Fibroblast of gingiva (primary cell): ENCODE results near the gene CA10.

Experiments
- DNase-seq: peaks from one replicate; pipeline ENCODE4 v3.0.0-alpha.2; 2011; ENCODE audit warnings: low read depth

Gene CA10

DNA sequence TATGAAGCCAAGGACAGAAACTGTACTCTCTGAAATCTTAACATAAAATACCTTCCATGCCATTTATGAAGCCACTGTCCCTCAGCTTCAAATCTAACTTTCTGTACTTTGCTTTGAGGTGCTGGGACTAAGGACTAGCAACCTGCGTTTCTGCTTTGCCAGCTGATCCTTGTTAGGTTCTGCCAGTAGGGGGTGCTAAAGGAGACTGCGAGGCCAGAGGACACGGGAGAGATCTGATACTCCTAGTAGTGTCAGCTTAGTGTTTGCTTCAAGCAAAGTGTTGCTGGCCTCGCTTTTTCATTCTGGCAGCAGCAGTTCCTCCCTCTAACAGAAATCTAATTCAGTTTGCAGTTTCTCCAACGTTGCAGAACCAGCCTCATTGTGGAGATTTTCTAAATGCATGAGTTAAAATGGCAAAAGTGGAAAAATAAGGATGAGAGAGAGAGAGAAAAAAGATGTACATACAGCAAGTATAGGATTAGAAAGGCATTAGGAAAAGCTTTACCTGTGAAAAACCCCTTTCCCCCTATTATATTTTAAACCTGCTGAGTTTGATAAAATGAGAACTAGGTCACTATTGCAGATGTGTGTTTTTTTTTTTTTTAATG is 297.5 kb downstream of the CA10 start:
- no peak for DNase-seq

GRCh38 chr17:51857052-51857597 is 301.4 kb downstream of the CA10 start:
- no peak for DNase-seq

DNA sequence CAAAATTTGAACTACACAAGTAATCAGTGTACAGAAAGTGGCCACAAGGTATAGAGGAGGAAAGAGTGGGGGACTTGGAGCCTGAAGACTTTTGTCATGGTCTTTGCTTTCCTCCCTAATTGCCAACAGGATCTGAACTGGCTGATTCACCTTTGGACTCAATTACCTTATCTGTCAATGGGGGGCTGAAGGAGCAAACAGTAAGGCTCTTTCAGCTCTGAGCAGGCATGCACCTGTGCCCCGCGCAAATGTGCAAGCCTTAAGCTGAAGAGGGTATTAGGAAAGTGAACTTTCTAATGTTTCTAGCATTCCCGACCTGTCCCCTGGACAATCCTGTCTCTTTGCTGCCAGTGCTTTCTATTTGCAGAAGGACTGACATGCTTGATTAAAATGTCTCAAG is 302.7 kb downstream of the CA10 start:
- DNase-seq, result no peak

DNA sequence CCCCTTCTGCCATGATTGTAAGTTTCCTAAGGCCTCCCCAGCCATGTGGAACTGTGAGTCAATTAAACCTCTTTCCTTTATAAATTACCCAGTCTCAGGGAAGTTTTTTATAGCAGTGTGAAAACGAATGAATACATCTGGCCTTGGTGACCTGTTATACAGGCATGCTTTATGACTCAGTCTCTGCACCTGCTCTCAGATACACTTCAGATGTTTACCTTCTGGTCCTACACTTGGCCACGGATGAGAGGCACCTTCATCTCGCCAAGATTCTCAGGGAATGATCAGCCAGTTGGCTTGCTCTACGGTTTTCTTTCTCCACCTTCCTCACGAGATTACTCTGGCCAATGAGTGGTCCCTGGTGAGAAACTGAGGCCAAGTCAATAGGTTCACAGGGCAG is 304.7 kb downstream of the CA10 start:
- no peak for DNase-seq

DNA sequence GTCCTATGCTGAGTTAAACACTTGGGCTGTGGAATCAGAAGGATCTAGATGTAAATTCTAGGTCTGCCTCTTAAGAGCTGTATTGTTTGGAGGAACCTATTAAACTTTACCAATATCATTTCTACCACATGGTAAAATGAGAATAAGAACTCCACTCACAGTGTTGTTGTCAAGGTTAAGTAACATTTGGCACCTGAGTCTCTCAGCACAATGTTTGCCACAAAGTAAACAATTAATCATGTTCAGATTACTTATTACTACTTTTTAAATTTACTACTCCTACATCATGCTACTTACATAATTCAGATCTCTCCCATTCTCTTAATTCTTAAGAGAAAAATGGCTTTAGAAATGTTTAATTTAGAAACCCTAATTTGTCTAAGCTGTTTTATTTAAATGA is 305.9 kb downstream of the CA10 start:
- no peak for DNase-seq

DNA sequence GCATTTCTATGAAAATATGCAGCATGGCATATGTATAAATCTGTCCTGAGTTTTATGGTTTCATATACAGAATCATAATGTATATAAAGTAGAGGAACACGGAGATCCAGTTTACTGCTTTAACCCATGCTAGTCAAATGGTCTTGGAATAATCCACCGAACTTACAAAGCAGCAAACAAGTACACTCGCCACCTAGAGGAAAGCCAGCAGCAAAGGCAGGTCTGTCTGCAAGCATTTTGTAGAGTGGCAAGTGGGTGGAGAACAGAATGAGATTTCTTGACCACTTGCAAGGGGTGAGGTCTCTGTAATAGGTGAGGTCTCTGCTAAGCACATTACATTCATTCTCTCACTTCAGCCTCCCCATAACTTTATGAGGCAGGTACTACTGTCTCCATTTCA is 308.3 kb downstream of the CA10 start:
- DNase-seq, result no peak

- no peak for DNase-seq
Observed at GRCh38 chr17:51848451-51848850, 310.1 kb downstream of the CA10 start.

DNA sequence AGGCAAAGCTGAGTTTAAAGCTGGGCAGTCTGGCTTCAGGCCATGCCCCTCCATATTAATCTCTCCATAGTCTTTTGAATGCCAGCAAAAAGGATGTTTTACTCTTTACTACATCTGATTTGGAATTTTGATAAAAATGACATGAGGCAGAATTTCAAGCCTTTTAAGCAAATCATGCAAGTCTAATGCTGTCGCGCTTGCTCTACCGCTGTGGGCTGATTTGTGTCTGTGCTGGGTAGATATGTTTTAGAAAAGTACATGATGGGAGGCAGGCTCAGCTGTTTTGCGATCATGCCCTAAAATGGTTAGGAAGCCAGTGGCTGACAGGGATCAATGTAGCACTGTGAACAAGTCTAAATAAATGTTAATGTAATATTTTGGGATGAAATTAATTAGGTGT is 311.9 kb downstream of the CA10 start:
- no peak for DNase-seq

DNA sequence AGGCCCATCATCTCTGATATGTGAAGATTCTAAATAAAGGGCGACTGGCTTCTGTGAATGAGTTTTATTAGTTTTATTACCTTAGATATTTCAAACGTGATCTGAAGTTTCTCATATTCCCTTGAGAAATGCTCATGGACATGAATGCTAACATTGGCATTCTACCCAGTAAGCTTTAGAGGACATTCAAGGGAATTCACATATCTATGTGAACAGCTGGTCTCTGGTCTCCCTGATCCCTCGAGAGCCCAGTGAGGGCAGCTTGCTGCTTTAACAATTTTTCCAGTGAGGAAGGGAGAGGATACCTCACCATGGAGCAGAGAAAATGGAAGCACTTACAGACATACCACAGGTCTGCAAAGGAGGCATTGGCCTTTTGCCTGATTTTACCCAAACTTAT is 312.7 kb downstream of the CA10 start:
- DNase-seq, result no peak

GRCh38 chr17:51842763-51843162 is 315.8 kb downstream of the CA10 start:
- DNase-seq, result no peak

- DNase-seq, result no peak
Observed at GRCh38 chr17:51841669-51842068, 316.8 kb downstream of the CA10 start.

- DNase-seq, result no peak
Observed at GRCh38 chr17:51840688-51841087, 317.8 kb downstream of the CA10 start.

DNA sequence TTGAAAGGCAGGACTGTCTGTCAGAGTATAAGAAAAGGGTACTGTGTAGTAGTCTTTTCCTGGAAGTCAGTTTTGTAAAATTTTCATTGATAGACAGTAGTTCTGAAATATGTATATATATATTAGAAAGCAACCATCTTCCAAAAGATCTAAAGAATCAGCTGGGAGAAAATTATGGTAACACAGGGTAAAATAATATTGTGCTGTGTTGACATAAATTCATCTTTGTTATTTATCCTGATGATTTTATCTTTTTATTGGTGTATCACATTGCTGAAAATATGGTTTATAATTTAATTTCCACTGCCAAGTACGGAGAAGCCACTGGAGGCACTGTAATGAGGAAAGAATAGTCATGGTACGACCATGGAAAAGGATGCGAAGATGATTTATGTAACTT is 324.9 kb downstream of the CA10 start:
- no peak for DNase-seq

DNA sequence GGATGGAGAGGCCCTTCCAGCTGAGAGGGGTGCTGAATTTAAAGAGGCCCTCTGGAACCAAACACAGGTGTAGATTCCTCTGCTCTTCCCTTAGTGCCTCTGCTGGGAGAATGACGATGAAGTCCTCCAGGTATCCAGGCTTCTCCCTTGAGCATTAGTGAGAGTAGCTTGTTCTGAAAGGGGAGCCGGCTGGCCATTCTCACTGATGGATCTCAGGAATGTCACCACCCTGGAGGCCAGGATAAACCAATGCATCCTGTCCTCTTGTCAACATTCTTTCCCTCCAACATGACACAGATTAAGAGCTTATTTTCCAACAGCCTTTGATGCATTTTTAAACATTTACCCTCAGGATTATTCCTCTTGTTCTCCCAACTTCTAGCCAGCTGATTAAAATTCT is 325.5 kb downstream of the CA10 start:
- no peak for DNase-seq

DNA sequence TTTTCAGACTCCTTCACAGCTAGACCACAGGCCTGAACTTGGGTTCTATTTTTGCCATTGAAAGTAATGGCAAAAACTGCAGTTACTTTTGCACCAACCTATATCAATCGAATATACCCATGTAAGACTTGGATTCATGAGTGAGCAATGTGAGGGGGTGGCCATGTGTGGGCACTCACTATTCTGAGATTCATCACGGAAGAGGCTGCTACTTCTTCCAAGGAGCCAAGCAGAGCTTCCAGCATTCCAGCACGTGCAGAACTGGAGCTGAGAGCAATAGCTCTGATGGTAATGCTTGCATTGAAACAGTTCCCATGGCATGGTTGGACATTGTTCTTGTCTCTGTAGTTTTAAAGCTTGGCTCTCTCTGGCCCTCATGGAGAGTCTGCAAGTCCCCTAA is 327.6 kb downstream of the CA10 start:
- DNase-seq, result no peak

DNA sequence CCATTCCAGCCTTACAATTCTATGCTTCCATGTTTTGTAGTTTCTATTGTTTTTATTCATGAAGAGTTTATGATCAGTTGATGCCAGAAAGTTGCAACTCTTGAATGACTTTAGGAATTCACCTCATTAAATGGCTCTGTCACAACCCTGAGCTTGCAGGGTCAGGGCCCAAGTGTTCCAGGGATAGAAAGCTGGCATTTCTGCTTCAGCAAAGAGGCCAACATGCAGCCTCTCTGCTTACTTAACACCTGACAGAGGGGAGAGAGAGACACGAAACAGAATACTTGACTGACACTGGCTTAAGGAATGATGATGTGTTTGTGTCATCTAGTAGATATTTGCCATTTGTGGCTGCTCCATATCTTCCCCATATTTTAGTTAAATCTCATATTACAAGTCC is 328.1 kb downstream of the CA10 start:
- DNase-seq, result no peak

DNA sequence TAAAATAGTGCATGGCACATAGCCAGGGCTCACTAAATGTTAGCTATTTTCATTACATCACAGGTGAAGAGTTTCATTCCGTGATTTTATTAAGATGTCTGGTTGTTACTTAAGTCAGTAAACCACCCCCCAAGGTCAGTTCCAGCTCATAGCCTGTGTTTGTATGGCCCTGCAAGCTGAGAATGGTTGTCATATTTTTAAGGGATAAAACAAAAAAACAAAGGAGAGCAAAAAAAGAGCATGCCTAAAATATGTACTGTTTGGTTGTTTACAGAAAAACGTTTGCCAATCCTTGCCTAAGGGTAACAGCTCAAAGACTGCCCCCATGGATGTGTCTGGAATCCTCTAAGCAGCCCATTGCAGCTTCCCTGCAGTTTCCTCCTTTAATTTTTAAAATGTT is 329.6 kb downstream of the CA10 start:
- DNase-seq, result no peak

- DNase-seq, result no peak
Observed at GRCh38 chr17:51827140-51827539, 331.4 kb downstream of the CA10 start.

- no peak for DNase-seq
Observed at GRCh38 chr17:51820766-51821165, 337.7 kb downstream of the CA10 start.

GRCh38 chr17:51820252-51820651 is 338.3 kb downstream of the CA10 start:
- DNase-seq, result no peak

DNA sequence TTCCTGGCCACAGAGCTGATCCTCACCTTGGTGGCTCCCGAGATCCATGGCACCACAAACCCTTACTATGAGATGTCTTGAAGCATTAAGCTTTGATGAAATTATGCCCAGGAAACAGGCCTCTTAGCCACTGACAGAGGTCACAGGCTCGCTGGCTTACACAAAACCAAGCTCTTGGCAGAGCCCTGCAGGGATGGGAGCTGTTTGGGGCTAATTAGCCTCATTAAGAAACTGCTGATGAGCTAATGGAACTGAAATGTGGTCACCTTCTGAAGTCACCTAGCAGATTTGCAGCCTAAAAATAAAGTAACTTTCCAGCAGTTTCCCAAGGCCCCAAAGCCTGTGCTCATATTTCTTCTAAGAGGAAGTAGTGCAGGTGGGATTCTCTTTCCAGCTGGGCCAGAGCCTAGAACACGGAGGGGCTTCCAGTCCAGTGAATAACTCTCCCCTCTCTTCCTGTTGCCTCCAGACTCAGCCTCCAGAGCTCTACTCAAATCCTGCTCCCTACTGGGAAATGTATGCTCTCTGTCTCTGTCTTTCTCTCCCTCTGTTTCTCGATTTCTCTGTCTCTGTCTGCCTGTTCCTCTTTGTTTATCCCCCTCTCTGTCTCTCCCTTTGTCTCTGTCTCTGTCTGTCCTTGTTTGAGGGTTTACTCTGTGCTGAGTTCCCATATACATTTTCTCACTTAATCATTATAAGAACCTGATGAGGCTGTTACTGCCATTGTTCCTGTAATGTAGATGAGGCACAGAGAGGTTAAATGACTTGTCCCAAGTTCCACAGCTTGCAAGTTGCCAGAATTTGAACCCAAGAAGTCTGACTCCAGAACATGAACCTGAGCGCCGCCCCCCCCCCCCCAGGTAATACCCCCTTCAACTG is 338.9 kb downstream of the CA10 start:
- DNase-seq, result no peak

GRCh38 chr17:51818777-51819176 is 339.7 kb downstream of the CA10 start:
- DNase-seq, result no peak

DNA sequence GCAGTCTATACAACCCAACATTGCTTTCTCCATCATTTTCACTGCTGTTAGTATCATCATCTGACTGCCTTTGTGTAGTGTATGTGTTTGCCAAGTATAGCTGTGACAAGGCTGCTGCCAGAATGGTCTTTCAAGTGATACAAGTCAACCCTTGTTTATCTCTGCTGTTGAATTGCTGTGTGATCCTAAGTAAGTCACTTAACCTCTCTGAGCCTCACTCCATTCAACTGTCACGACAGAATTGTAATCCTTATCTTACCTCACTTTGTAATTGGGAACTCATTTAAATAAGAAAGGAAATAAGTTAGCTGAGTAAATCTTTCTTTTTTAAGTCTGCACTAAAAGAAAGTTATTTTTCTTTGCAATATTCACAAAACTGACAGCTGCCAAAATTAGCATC is 340.6 kb downstream of the CA10 start:
- DNase-seq, result no peak

DNA sequence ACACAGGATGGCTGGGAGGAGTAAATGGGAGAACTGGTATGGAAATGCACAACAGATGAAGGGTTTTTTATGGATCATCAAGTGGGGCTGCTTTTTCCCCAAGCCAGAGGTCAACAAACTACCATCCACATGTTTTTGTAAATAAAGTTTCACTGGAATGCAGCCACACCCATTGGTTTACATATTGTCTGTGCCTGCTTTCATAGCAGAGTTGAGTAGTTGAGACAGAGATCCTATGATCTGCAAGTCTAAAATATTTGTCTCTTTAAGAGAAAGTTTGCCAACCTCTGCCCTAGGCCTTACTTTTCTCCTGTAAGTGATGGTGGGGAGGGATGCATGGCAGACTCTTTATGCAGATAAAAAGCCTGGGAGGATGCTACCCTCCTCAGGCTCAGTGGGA is 341.4 kb downstream of the CA10 start:
- DNase-seq, result no peak
